Keratinocyte (primary cell): ENCODE results near the gene ATP8A2. TPM values are rescaled to one million over a fixed set of nuclear protein-coding genes. Genes with fewer than 3 reads are reported as not detected.

ENCODE experiments used
- DNase-seq: peaks from one replicate; pipeline ENCODE4 v3.0.0-alpha.2; 2011; ENCODE audit warnings: low read depth, missing footprints, low spot score
- FAIRE-seq: peaks from 2 replicates; lab custom pipeline; 2011; peaks lifted over from hg19 to GRCh38; lab: Jason Lieb, UNC
- H2AFZ ChIP-seq: 2 replicates; pipeline ENCODE4 v1.6.0; 2012; ENCODE audit warnings: low read length, control low read depth, inconsistent platforms; ENCODE audit not compliant: control insufficient read depth
- H3K27ac ChIP-seq: 2 replicates; pipeline ENCODE4 v1.5.1; 2011; ENCODE audit warnings: low read length; ENCODE audit not compliant: control insufficient read depth, insufficient read depth
- H3K27me3 ChIP-seq: 3 replicates; pipeline ENCODE4 v1.6.0; 2011; ENCODE audit warnings: low read length; ENCODE audit not compliant: control insufficient read depth, insufficient read depth; ENCODE audit errors: extremely low read depth
- H3K36me3 ChIP-seq, 2 experiments: 2 replicates in 1 of 2; 3 replicates in 1 of 2; pipeline ENCODE4 v1.5.1; 2011; ENCODE audit warnings: low read length in 2 of 2, mild to moderate bottlenecking in 1 of 2; ENCODE audit not compliant: control insufficient read depth in 2 of 2, insufficient read depth in 2 of 2; ENCODE audit errors: extremely low read depth in 1 of 2
- H3K4me1 ChIP-seq: 3 replicates; pipeline ENCODE4 v1.5.1; 2011; ENCODE audit warnings: low read length; ENCODE audit not compliant: control insufficient read depth, insufficient read depth; ENCODE audit errors: extremely low read depth
- H3K4me2 ChIP-seq: 3 replicates; pipeline ENCODE4 v1.6.0; 2011; ENCODE audit warnings: low read depth, low read length; ENCODE audit not compliant: control insufficient read depth, insufficient read depth; ENCODE audit errors: extremely low read depth
- H3K4me3 ChIP-seq, 3 experiments: fragments of 200-600 bp in 1 of 3; sonication (generic) in 1 of 3; 2 replicates in 2 of 3; 3 replicates in 1 of 3; pipeline ENCODE4 v1.5.1; 2011 to 2016; ENCODE audit warnings: low read length in 3 of 3, mild to moderate bottlenecking in 3 of 3, control low read depth in 2 of 3, inconsistent platforms in 1 of 3, low read depth in 1 of 3, mixed read lengths in 1 of 3, mixed run types in 1 of 3, moderate library complexity in 1 of 3; ENCODE audit not compliant: control insufficient read depth in 2 of 3, insufficient read depth in 2 of 3; ENCODE audit errors: extremely low read depth in 1 of 3
- H3K79me2 ChIP-seq: 2 replicates; pipeline ENCODE4 v1.6.0; 2012; ENCODE audit warnings: low read length; ENCODE audit not compliant: control insufficient read depth, insufficient read depth
- H3K9ac ChIP-seq: 3 replicates; pipeline ENCODE4 v1.6.0; 2011; ENCODE audit warnings: low read length; ENCODE audit not compliant: control insufficient read depth, insufficient read depth; ENCODE audit errors: extremely low read depth
- H3K9me1 ChIP-seq: 3 replicates; pipeline ENCODE4 v1.6.0; 2011; ENCODE audit warnings: low read length; ENCODE audit not compliant: control insufficient read depth, insufficient read depth; ENCODE audit errors: extremely low read depth
- H3K9me3 ChIP-seq: 2 replicates; pipeline ENCODE4 v1.5.1; 2012; ENCODE audit warnings: low read depth, low read length; ENCODE audit not compliant: control insufficient read depth
- H4K20me1 ChIP-seq: 3 replicates; pipeline ENCODE4 v1.6.0; 2011; ENCODE audit warnings: low read length; ENCODE audit not compliant: control insufficient read depth, insufficient read depth; ENCODE audit errors: extremely low read depth
- EZH2 ChIP-seq: IDR thresholded peaks from one replicate; pipeline ENCODE4 v1.6.1; 2012; ENCODE audit warnings: inconsistent platforms, mild to moderate bottlenecking, low read length, moderate library complexity
- dilution Hi-C: fragments of 300-500 bp; cut with MboI; formaldehyde crosslinking; loops from one replicate; pipeline ENCODE4 v1.7.0; 2020; ENCODE audit warnings: low sequenced_read_pairs; ENCODE audit not compliant: extremely low pct_ligation_motif_present
- polyA plus RNA-seq, 5 experiments: library from polyadenylated mRNA; depleted of rRNA in 3 of 5; stranded (reverse) in 3 of 5; stranded (forward) in 1 of 5; unstranded in 1 of 5; fragments of >200 nt; gene quantifications; 1 replicate in 1 of 5; 2 replicates in 3 of 5; 3 replicates in 1 of 5; pipeline versions ENCODE4 v1.2.1 to v1.2.3, GENCODE V29; 2011 to 2012; ENCODE audit warnings: missing spikeins in 2 of 5, low read depth in 1 of 5, low replicate concordance in 1 of 5
- TF ChIP-seq, protein P1 (sequence below), 3 experiments: IDR thresholded peaks in 1 of 3; conservative IDR thresholded peaks in 1 of 3; optimal IDR thresholded peaks in 1 of 3; 2 replicates in 2 of 3; 3 replicates in 1 of 3; pipeline versions ENCODE3 to v1.5.1; 2011; ENCODE audit warnings: low read length in 3 of 3, mild to moderate bottlenecking in 3 of 3, moderate library complexity in 2 of 3, control low read depth in 1 of 3, inconsistent platforms in 1 of 3; ENCODE audit not compliant: insufficient read depth in 2 of 3; ENCODE audit errors: extremely low read depth in 1 of 3

Gene ATP8A2
- polyA plus RNA-seq, 1 donor (not counting 4 experiments of a cell fraction or from before 2014, with no cell fraction given) = 0.16 TPM

DNA sequence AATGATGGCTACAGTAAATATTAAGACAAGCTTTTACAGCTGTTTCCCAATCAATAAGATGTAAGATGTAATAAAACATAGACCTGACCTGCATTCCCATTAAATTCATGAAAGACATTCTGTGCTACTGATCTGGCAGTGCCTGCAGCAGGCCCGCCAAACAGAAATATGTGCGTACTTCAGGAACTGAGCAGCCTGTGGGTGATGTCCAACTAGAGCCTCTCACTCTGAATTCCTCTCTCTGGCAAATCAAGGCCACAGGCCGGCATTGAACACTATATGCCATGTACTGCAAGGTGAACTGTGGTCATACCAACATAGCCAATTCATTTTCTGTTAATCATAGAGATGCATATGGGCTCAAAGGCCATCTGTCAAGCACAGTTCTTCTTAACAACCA lies 662.2 kb downstream of the ATP8A2 start:
- TF ChIP-seq, protein P1, sequence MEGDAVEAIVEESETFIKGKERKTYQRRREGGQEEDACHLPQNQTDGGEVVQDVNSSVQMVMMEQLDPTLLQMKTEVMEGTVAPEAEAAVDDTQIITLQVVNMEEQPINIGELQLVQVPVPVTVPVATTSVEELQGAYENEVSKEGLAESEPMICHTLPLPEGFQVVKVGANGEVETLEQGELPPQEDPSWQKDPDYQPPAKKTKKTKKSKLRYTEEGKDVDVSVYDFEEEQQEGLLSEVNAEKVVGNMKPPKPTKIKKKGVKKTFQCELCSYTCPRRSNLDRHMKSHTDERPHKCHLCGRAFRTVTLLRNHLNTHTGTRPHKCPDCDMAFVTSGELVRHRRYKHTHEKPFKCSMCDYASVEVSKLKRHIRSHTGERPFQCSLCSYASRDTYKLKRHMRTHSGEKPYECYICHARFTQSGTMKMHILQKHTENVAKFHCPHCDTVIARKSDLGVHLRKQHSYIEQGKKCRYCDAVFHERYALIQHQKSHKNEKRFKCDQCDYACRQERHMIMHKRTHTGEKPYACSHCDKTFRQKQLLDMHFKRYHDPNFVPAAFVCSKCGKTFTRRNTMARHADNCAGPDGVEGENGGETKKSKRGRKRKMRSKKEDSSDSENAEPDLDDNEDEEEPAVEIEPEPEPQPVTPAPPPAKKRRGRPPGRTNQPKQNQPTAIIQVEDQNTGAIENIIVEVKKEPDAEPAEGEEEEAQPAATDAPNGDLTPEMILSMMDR (optimal IDR thresholded peaks at IDR 0.05 in 1 of 3, IDR thresholded peaks at IDR 0.05 in 1 of 3, conservative IDR thresholded peaks at IDR 0.05 in 1 of 3; ENCODE audit: extremely low read depth in 1 of 3, insufficient read depth in 2 of 3, low read length in 3 of 3) = no peak
- TF ChIP-seq EZH2 = no peak
- H3K4me3 ChIP-seq = no peak overlapping the region
- dilution Hi-C loops = no loop called here
- no peak overlapping the region for H3K9ac ChIP-seq
- H3K27me3 ChIP-seq = peaks cover 7% of the 10 kb centered on the region
- no peak overlapping the region for H2AFZ ChIP-seq
- H4K20me1 ChIP-seq = no peaks in the 10 kb centered on the region
- FAIRE-seq = no peak
- H3K27ac ChIP-seq = no peak overlapping the region
- DNase-seq = no peak
- H3K36me3 ChIP-seq = no peaks in the 10 kb centered on the region
- H3K4me1 ChIP-seq = no peaks in the 10 kb centered on the region
- H3K79me2 ChIP-seq = no peaks in the 10 kb centered on the region
- H3K4me2 ChIP-seq = no peak overlapping the region
- no peaks in the 10 kb centered on the region for H3K9me1 ChIP-seq
- no peaks in the 10 kb centered on the region for H3K9me3 ChIP-seq

DNA sequence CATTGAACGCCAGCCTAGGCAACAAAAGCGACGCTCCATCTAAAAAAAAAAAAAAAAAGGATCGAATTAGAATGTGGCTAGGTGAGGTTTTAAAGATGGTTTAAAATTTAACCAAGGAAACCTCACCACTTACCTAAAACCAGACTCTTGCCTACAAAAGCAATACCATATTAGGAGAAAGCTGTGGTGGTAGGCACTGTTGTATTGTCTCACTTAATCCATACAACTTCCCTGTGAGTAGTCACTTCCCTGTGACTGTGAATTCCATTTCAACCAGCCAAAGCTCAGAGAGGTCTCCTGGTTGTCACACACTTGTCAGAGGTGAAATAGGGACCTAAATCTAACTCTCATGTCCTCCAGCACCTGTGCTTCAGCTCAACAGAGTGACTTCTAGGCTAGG lies 664.6 kb downstream of the ATP8A2 start:
- no peaks in the 10 kb centered on the region for H3K79me2 ChIP-seq
- DNase-seq = no peak
- no peak overlapping the region for H3K9ac ChIP-seq
- H3K9me3 ChIP-seq = no peaks in the 10 kb centered on the region
- H3K27ac ChIP-seq = no peak overlapping the region
- no peaks in the 10 kb centered on the region for H3K4me1 ChIP-seq
- no peak for FAIRE-seq
- dilution Hi-C loops = no loop called here
- H4K20me1 ChIP-seq = no peaks in the 10 kb centered on the region
- H3K9me1 ChIP-seq = no peaks in the 10 kb centered on the region
- no peaks in the 10 kb centered on the region for H3K36me3 ChIP-seq
- H3K4me3 ChIP-seq = no peak overlapping the region
- H3K27me3 ChIP-seq = no peaks in the 10 kb centered on the region
- TF ChIP-seq EZH2 = no peak
- TF ChIP-seq, protein P1 (optimal IDR thresholded peaks at IDR 0.05 in 1 of 3, IDR thresholded peaks at IDR 0.05 in 1 of 3, conservative IDR thresholded peaks at IDR 0.05 in 1 of 3; ENCODE audit: extremely low read depth in 1 of 3, insufficient read depth in 2 of 3, low read length in 3 of 3) = no peak
- H2AFZ ChIP-seq = no peak overlapping the region
- H3K4me2 ChIP-seq = no peak overlapping the region
